HFF-Myc (cell line): Measurements from ENCODE around the gene SLC6A5.

Experiments used
- DNase-seq: peaks from one replicate; pipeline ENCODE4 v3.0.0-alpha.2; 2011; ENCODE audit warnings: low read depth; ENCODE audit errors: extremely low read depth
- H3K4me3 ChIP-seq: replicated peaks from 2 replicates; pipeline ENCODE4 v1.5.1; 2011; ENCODE audit warnings: low read depth, mild to moderate bottlenecking, control low read depth, low read length
- TF ChIP-seq, protein P1 (sequence below): IDR thresholded peaks from 2 replicates; pipeline ENCODE4 v1.5.1; 2012; ENCODE audit warnings: mild to moderate bottlenecking, low read depth, low read length, control low read depth; ENCODE audit errors: missing control alignments

SLC6A5 gene

DNA sequence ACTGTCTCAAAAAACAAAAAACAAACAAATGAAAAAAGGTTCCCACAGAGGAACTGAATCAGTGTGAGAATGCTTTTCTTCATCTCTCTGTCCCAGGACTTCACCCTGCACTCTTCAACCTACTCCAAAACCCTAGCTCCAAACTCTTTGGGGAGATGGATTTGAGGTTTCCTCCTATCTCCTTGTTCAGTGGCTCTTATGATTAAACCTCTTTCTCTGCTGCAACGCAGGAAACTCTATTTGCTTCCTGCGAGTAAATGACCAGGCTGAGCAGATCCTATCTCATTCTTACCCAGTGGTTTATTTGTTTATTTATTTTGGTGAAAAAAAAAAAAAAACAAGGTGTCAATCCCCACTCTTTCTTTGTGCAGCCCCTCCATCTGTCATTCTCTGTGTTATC lies 12.0 kb downstream of the SLC6A5 start:
- no peak overlapping the region for H3K4me3 ChIP-seq
- TF ChIP-seq, protein P1, sequence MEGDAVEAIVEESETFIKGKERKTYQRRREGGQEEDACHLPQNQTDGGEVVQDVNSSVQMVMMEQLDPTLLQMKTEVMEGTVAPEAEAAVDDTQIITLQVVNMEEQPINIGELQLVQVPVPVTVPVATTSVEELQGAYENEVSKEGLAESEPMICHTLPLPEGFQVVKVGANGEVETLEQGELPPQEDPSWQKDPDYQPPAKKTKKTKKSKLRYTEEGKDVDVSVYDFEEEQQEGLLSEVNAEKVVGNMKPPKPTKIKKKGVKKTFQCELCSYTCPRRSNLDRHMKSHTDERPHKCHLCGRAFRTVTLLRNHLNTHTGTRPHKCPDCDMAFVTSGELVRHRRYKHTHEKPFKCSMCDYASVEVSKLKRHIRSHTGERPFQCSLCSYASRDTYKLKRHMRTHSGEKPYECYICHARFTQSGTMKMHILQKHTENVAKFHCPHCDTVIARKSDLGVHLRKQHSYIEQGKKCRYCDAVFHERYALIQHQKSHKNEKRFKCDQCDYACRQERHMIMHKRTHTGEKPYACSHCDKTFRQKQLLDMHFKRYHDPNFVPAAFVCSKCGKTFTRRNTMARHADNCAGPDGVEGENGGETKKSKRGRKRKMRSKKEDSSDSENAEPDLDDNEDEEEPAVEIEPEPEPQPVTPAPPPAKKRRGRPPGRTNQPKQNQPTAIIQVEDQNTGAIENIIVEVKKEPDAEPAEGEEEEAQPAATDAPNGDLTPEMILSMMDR = no peak
- DNase-seq = no peak

DNA sequence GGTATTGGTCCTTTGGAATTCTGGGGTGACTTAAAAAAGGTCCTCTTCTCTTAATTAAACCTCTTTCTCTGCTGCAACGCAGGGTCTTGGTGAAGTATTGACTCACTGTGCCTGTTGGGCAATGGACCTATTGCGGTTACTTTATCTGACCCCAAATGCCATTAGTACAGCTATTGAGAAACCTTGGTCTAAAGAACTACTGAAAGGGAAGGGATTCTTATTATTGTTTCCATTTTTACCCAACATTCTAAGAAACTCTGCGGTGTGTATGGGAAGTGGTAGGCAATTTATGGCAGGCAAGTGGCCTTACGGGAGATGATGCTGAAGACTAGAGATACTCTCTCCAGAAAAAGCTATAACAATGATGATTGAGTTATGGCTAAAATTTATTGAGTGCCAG lies 12.5 kb downstream of the SLC6A5 start:
- no peak for DNase-seq
- TF ChIP-seq, protein P1 = no peak
- H3K4me3 ChIP-seq = no peak overlapping the region

- no peak for DNase-seq
- H3K4me3 ChIP-seq = no peak overlapping the region
Measured at GRCh38 chr11:20612416-20612815, 13.0 kb downstream of the SLC6A5 start.

GRCh38 chr11:20616920-20617319 lies 17.5 kb downstream of the SLC6A5 start:
- no peak for DNase-seq
- H3K4me3 ChIP-seq = no peak overlapping the region
- TF ChIP-seq, protein P1 = no peak

More at GRCh38 chr11:20612416-20612815, 13.0 kb downstream of the SLC6A5 start:
- TF ChIP-seq, protein P1 = no peak

DNA sequence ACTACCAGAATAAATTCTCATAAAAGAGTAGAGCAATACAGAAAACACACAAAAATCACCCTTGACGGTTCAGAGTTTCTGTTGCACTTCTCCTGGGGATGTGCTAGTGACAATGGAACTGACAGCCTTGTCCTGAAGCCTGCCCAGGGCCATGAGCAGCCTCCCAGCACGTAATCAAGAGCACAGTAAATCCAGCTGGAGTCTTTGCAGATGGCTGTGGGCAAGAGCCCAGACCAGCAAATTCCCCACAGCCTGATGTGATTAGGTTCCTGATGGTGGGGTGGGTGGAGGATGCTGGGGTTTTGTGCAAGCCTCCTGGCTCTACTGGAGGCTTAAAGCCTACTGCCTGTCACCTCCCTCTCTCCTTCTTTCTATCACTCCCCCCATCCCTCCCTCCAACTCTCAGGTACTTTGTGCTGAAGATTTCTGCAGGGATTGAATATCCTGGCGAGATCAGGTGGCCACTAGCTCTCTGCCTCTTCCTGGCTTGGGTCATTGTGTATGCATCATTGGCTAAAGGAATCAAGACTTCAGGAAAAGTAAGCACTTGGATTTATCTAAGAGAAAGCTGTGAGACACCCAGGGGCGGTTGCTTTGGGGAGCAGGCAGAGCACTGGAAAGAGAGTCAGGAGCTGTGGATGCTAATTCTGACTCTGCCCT lies 18.1 kb downstream of the SLC6A5 start:
- TF ChIP-seq, protein P1 = no peak
- no peak for DNase-seq
- H3K4me3 ChIP-seq = no peak overlapping the region

- no peak for DNase-seq
- TF ChIP-seq, protein P1 = no peak
- H3K4me3 ChIP-seq = no peak overlapping the region
Measured at GRCh38 chr11:20618083-20618482, 18.7 kb downstream of the SLC6A5 start.

DNA sequence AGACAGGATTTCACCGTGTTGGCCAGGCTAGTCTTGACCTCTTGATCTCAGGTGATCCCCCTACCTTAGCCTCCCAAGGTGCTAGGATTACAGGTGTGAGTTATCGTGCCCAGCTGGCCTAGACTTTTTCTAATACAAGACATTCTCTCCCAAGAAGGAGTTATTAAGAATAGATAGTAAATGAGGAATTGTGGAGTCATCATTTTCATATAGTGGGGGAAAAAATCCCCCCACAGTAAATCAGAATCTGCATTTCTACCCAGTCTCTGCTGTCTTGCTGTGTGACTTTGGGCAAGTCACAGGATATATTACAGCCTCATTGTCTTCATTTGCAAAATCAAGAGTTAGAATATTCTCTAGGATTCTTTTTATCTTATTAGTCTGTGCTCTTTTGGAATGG lies 21.6 kb downstream of the SLC6A5 start:
- TF ChIP-seq, protein P1 = no peak
- no peak for DNase-seq
- H3K4me3 ChIP-seq = no peak overlapping the region
